ENCODE measurements around the gene AKT1S1.
A peak's percentile ranks its signal among the peaks of the same experiment; 100 is the strongest.
"Not testable (repeated sequence)": the region's sequence is repeated elsewhere in the genome, so short reads cannot be mapped to it uniquely, and the experiment has no call there.

The AKT1S1 gene

GRCh38 chr19:49877020-49877878 is at the start of gene AKT1S1, which contains the start of gene TBC1D17:
AKT1S1 (minus strand) TSS chr19:49877355; CDS start chr19:49873295, 4,060 bp downstream.
TBC1D17 (plus strand) TSS chr19:49877702; CDS start chr19:49877724, 22 bp downstream.
- peak; percentile 99 for FAIRE-seq

DNA sequence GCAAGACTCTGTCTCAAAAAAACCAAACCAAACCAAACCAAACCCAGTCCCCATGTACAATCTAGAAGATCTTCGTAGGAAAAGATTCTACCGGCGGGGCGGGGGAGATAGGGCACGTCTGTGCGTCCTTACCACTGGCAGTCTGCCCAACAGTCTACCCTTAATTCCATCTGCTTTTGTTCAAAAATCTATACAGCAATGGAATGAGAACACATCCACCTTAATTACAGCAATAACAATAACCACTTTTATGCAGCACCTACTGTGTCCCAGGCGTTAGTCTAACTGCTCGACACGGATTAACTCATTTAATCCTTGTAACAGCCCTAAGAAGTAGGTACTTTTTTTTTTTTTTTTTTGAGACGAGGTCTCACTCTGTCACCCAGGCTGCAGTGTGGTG is 49.4 kb upstream of the AKT1S1 start:
- no peak for FAIRE-seq

- FAIRE-seq, result no peak
Observed at GRCh38 chr19:49925486-49925885, 48.3 kb upstream of the AKT1S1 start.

DNA sequence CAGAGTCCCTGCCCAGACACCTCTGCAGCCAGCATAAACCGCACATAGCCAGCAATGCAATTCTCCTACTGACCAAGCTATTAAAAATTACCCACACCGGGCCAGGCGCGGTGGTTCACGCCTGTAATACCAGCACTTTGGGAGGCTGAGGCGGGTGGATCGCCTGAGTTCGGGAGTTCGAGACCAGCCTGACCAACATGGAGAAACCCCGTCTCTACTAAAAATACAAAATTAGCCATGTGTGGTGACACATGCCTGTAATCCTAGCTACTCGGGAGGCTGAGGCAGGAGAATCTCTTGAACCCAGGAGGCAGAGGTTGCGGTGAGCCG is 47.7 kb upstream of the AKT1S1 start:
- not testable (repeated sequence) for FAIRE-seq

GRCh38 chr19:49924004-49924880 is 47.1 kb upstream of the AKT1S1 start:
- no peak for FAIRE-seq

DNA sequence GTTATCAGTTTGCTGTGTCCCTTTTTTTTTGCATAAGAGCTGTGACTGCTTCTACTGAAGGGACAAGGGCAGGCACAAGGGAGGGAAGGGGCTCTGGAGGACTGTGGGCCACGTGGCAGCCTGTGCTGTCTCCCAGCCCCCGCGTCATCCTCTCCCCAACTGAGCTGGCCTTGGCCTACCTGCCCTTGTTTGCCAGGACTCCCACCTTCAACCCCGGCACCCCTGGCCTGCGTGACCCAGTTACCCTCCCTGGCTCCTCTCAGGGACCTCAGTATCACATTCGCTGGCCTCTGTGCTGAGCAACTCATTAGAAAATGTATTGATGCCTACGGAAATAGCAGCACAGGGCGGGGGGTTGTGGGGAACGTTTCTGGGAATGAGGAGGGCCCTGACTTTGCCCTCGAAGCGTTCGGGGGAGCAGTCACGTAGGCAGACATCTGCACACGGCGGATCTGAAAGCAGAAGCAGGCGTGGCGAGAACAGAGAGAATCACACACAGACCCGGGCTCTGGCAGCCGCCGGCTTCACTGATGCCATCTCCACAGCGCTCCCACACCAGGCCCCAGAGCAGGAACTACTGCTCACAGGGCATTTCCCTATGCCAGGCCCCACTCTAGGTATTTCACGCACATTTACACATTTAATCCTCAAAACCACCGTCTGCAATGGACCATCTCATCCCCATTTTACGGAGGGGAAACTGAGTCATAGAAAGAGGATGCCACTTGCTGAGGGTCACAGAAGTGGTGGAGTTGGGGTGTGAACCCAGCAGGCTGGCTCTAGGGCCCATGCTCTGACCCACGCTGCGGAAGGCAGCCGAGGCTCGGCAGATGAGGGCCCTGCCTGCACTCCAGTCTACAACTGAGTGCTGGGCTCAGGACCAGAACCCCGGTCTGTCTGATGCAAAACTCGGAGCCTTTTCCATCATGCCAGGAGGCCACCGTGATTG is 46.2 kb upstream of the AKT1S1 start:
- no peak for FAIRE-seq

GRCh38 chr19:49921871-49922795 is 45.0 kb upstream of the AKT1S1 start:
- no peak for FAIRE-seq

GRCh38 chr19:49920624-49921363 is 43.6 kb upstream of the AKT1S1 start:
- FAIRE-seq, result no peak

- FAIRE-seq, result no peak
Observed at GRCh38 chr19:49918089-49918488, 40.9 kb upstream of the AKT1S1 start.

GRCh38 chr19:49916839-49917733 is 39.9 kb upstream of the AKT1S1 start:
- FAIRE-seq, result no peak

DNA sequence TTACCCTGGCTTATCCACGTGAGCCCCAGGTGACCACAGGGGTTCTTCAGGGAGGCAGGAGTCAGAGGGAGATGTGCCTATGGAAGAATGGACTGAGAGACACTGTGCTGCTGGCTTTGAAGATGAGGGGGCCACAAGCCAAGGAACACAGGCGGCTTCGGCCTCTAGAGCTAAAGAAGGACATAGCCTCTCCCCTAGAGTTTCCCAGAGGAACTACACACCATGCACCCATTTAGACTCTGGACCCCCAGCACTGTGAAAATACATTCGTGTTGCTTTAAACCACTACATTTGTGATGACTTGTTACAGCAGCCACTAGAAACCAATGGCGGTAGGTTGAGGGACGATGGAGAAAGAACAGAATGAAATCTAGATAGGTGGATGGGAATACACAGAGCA is 38.1 kb upstream of the AKT1S1 start:
- FAIRE-seq, result no peak

- FAIRE-seq, result no peak
Observed at GRCh38 chr19:49913720-49914119, 36.6 kb upstream of the AKT1S1 start.

DNA sequence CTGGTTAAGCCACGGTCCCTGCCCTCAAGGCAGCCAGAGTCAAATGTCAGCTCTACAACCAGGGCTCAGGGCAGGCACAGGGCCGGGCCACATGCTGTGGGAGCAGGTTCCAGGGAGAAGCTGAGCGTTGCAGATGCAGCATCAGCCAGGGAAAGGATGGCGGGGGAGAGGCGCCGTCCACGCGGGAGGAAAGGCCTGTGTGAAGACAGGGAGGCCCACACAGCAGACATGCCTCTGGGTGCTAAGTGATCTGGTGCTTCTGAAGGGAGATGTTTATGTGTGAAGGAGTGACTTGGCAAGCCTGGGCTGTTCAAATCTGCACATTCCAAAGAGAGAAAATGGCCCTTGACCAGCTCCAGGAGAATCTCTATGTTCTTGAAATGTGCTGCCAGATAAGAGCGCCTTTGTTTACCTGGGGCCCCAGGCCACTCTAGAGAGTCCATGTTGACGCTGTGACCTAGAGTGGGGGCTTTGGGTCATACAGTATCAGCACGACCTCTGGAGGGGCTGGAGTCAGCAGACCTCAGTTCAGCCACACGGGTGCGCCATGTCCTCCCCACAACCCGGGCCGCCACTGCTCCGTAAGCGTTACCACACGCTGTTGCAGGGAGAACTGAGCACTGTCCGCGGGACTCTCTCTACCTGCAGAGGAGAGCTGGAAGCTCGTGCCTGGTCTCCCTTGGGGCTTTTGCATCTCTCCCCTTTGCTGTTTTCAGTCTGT is 36.0 kb upstream of the AKT1S1 start:
- FAIRE-seq, result no peak

GRCh38 chr19:49911381-49912145 is 34.4 kb upstream of the AKT1S1 start:
- no peak for FAIRE-seq

- FAIRE-seq, result no peak
Observed at GRCh38 chr19:49910179-49910578, 33.0 kb upstream of the AKT1S1 start.

DNA sequence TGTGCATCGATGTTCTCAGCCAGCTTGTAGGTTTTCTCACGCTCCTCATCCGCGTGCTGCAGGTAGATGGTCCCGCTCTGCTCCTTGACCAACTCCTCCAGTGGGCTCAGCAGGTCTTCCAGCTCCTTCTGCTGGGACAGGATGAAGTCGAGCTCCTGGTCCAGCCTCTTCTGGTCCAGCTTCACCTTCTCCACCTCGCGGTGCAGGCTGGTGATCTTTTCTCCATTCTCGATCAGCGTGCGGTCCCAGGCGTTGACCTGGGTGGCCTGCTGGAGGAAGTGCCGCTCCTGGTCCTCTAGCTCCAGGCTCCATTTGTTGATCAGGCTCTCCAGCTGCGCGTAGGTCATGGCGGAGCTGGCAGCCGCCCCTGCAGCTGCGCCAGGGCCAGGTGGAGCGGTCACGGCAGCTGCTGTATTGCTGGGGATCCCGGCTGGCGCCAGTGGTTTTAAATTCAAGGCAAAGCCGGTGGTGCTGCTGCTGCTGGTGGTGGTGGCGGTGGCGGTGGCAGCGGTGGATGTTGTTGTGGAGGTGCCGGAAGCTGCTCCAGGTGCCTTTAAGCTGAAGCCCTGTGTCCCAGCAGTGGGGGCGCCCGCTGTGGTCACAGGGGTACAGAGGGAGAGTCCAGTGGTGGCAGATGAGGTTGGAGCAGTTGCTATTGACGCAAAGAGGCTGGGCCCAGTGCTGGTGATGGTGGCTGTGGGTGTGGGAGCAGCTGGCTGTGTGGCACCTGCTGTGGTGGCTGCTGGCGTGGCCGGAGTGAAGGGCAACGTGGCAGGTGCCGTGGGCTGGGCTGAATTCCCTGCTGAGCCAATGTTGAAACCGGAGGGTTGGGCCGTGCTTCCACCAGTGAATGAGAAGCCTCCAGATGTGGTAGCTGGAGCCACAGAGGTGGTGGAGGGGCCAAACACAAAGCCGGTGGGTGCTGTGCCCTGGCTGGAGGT is 31.6 kb upstream of the AKT1S1 start:
- no peak for FAIRE-seq

Measured in G401.6 (cell line).